ENCODE data around the gene CHD1. TPM values are rescaled to one million over a fixed set of nuclear protein-coding genes. Genes with fewer than 3 reads are reported as not detected.
A peak's percentile ranks its signal among the peaks of the same experiment; 100 is the strongest.

Gene CHD1
- total RNA-seq, 3 donors from 2014 or later, result 48.0 to 56.3 (median 53.0) TPM

DNA sequence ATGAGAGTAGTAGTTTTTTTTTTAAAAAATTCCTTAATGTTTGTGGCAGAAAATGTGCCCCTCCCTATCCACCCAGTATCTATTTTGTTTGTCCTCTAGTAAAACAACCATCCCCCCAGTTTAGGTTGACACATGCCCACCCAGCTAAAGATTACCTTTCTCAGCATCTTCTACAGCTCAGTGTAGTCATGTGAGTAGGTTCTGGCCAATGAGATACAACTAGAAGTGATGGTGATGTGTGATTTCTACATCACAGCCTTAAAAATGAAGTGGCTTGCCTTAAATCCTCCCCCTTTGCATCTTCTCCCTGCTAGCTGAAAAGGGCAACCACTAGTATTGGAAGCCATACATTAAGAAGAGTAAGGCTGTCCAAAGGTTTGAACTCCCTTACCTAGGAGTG lies 14.9 kb downstream of the CHD1 start:
- TF ChIP-seq, protein P1, sequence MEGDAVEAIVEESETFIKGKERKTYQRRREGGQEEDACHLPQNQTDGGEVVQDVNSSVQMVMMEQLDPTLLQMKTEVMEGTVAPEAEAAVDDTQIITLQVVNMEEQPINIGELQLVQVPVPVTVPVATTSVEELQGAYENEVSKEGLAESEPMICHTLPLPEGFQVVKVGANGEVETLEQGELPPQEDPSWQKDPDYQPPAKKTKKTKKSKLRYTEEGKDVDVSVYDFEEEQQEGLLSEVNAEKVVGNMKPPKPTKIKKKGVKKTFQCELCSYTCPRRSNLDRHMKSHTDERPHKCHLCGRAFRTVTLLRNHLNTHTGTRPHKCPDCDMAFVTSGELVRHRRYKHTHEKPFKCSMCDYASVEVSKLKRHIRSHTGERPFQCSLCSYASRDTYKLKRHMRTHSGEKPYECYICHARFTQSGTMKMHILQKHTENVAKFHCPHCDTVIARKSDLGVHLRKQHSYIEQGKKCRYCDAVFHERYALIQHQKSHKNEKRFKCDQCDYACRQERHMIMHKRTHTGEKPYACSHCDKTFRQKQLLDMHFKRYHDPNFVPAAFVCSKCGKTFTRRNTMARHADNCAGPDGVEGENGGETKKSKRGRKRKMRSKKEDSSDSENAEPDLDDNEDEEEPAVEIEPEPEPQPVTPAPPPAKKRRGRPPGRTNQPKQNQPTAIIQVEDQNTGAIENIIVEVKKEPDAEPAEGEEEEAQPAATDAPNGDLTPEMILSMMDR (IDR thresholded peaks at IDR 0.05), result no peak
- Histone ChIP-seq H3K4me1 (ENCODE audit: low read depth) (peaks cover 4% of the 10 kb centered on the region), H3K4me3 (no peak overlapping the region), H3K36me3 (ENCODE audit: low read depth) (no peaks in the 10 kb centered on the region), H3K9me3 (no peaks in the 10 kb centered on the region)
- no peak for DNase-seq
- no peak for ATAC-seq
- intact Hi-C loops (cut with DNase I, micrococcal nuclease), result no loop called here

DNA sequence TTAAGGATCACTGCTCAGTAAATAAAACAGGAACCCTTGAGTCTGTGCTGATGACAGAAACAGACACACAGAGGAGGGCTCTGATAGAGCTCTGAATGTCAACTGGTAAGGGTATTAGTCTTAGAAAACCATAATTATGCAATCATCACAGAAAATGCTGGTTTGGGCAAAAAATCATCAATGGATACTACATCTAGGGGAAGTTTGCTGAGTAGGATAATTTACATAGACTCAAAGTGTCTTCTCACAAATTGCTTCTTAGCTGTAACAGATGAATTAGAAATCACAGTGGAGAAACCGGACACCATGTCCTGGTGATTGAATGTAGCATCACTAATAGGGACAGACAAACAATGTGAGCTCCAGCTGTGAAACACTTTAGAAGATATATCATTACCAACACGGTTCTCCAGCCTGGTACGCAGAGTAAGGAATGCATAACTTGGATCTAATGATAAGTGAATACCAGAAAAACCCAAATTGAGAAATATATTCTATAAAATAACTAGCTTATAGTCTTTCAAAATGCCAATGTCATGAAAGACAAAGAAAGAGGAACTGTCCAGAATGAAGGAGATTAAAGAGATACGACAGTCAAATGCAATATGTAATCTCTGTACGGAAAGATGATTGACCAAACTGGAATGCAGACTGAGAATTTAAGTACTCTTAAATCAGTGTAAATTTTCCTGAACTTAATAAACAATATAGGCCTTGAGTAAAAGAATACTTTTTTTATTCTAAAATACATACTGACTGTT lies 17.3 kb downstream of the CHD1 start:
- ATAC-seq, result peak; percentile 13
- no peak for DNase-seq
- Histone ChIP-seq H3K36me3 (ENCODE audit: low read depth) (no peaks in the 10 kb centered on the region), H3K4me3 (no peak overlapping the region), H3K4me1 (ENCODE audit: low read depth) (peaks cover 4% of the 10 kb centered on the region), H3K9me3 (no peaks in the 10 kb centered on the region)
- TF ChIP-seq, protein P1 (IDR thresholded peaks at IDR 0.05), result no peak
- intact Hi-C loops (cut with DNase I, micrococcal nuclease), result no loop called here

DNA sequence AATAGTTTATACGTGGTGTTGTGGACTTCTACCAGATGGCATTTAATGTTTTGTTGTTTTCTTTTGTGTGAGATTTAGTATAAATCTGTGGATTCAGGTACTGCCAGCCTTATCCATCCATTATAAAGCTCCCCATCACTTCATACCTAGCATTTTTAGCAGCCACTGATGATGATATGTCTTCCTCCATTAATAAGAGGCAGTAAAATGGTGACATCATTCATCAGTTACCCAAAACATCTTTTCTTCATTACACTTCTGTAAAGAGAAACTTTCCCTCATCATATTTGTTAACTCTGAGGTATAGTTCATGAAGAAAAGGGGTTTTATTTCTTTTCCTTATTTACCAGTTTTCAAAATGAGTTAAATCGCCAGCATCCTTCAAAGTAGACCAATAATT lies 19.4 kb downstream of the CHD1 start:
- no peaks in the 10 kb centered on the region for H3K9me3 ChIP-seq
- TF ChIP-seq, protein P1 (IDR thresholded peaks at IDR 0.05), result no peak
- intact Hi-C loops (cut with DNase I, micrococcal nuclease), result loop anchor here (10.0 kb wide), 2 partner anchors 125 to 155 kb away; no protein-coding TSS in a partner anchor
- H3K4me1 ChIP-seq (ENCODE audit: low read depth), result peaks cover 4% of the 10 kb centered on the region
- H3K4me3 ChIP-seq, result no peak overlapping the region
- DNase-seq (no peak), ATAC-seq (no peak)
- H3K36me3 ChIP-seq (ENCODE audit: low read depth), result no peaks in the 10 kb centered on the region

DNA sequence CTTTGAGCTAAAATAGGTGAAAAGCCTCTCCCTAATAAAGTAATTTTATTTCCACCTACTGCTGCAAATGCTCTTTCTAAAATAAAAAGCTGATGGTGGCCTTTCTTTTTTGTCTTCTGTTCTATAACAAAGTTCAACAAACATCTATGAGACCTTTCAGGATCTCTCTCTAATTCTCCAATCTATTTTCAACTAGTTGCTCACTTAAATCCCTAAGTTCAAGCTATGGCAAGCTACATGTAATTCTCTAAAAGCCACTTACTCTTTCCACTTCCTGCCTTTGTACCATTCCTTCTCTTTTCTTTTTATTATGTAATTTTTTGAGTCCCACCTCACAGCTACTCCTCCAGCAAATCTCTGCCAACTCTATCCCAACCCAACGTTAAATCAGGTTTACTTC lies 20.9 kb downstream of the CHD1 start:
- peaks cover 4% of the 10 kb centered on the region for H3K4me1 ChIP-seq (ENCODE audit: low read depth)
- TF ChIP-seq, protein P1 (IDR thresholded peaks at IDR 0.05), result no peak
- intact Hi-C loops (cut with DNase I, micrococcal nuclease), result loop anchor here (2.0 to 10.0 kb wide), 3 partner anchors 125 to 157 kb away; no protein-coding TSS in a partner anchor
- no peak for DNase-seq
- H3K4me3 ChIP-seq, result no peak overlapping the region
- H3K36me3 ChIP-seq (ENCODE audit: low read depth), result peaks cover 5% of the 10 kb centered on the region
- no peak for ATAC-seq
- no peaks in the 10 kb centered on the region for H3K9me3 ChIP-seq

DNA sequence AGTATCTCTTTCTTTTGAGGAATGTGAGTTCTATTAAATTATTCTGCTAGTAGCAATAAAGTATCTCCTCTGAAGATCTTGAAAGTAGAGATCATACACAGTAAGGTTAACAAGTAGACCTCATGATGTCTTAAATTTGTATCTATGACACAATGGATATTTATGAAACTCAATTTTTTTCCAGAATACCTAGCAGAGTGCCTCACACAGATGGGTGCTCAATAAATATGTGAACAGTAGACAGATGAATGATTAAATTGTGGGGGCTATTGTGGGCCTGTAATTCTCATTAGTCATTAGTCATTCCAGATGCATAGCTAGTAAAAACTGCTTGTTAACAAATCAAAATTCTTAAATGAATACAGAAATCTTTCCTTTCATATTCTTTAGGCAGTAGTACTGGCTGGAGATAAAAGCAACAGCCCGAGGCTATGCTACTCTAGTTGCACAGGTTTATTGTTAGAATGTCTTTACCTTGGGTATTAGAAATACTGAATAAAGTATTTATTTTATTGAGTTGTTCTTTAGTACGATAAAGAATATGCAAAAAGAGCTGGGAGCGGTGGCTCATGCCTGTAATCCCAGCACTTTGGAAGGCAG lies 22.0 kb downstream of the CHD1 start:
- Histone ChIP-seq H3K4me1 (ENCODE audit: low read depth) (peaks cover 4% of the 10 kb centered on the region), H3K9me3 (no peaks in the 10 kb centered on the region), H3K4me3 (no peak overlapping the region), H3K36me3 (ENCODE audit: low read depth) (peaks cover 5% of the 10 kb centered on the region)
- intact Hi-C loops (cut with DNase I, micrococcal nuclease), result loop anchor here (2.0 to 10.0 kb wide), 3 partner anchors 126 to 158 kb away; no protein-coding TSS in a partner anchor
- ATAC-seq, result no peak
- TF ChIP-seq, protein P1 (IDR thresholded peaks at IDR 0.05), result no peak
- no peak for DNase-seq
